Endothelial cell of umbilical vein (primary cell): Measurements from ENCODE around the gene IP6K3.

Experiments
- EZH2 ChIP-seq: IDR thresholded peaks from 2 replicates; pipeline ENCODE4 v1.6.1; 2012; ENCODE audit warnings: borderline replicate concordance, low read depth, mild to moderate bottlenecking, moderate library complexity, low read length, inconsistent platforms; ENCODE audit not compliant: severe bottlenecking
- POLR2A ChIP-seq: IDR thresholded peaks from 2 replicates; pipeline ENCODE4 v1.6.1; 2012; ENCODE audit warnings: low read depth, mild to moderate bottlenecking, control low read depth, low read length
- POLR2AphosphoS5 ChIP-seq: IDR thresholded peaks from 2 replicates; pipeline ENCODE4 v1.6.1; 2012; ENCODE audit warnings: low read depth, mild to moderate bottlenecking, control low read depth, low read length, moderate library complexity; ENCODE audit not compliant: insufficient read depth
- TF ChIP-seq, protein P1 (sequence below): IDR thresholded peaks from 2 replicates; pipeline ENCODE4 v1.6.1; 2011; ENCODE audit not compliant: insufficient read depth, insufficient read length
- TF ChIP-seq, protein P2 (sequence below), 2 donors: IDR thresholded peaks; 1 replicate in 1 of 2; 2 replicates in 1 of 2; pipeline ENCODE4 v1.5.1; 2011; ENCODE audit warnings: low read length in 2 of 2, mild to moderate bottlenecking in 2 of 2, moderate library complexity in 2 of 2, control low read depth in 1 of 2, inconsistent platforms in 1 of 2, low read depth in 1 of 2; ENCODE audit not compliant: insufficient read depth in 1 of 2; ENCODE audit errors: extremely low read depth in 1 of 2

- no peak for TF ChIP-seq POLR2AphosphoS5
- TF ChIP-seq, protein P1, sequence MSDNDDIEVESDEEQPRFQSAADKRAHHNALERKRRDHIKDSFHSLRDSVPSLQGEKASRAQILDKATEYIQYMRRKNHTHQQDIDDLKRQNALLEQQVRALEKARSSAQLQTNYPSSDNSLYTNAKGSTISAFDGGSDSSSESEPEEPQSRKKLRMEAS, result no peak
- TF ChIP-seq, protein P2, sequence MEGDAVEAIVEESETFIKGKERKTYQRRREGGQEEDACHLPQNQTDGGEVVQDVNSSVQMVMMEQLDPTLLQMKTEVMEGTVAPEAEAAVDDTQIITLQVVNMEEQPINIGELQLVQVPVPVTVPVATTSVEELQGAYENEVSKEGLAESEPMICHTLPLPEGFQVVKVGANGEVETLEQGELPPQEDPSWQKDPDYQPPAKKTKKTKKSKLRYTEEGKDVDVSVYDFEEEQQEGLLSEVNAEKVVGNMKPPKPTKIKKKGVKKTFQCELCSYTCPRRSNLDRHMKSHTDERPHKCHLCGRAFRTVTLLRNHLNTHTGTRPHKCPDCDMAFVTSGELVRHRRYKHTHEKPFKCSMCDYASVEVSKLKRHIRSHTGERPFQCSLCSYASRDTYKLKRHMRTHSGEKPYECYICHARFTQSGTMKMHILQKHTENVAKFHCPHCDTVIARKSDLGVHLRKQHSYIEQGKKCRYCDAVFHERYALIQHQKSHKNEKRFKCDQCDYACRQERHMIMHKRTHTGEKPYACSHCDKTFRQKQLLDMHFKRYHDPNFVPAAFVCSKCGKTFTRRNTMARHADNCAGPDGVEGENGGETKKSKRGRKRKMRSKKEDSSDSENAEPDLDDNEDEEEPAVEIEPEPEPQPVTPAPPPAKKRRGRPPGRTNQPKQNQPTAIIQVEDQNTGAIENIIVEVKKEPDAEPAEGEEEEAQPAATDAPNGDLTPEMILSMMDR (IDR thresholded peaks at IDR 0.05; ENCODE audit: extremely low read depth in 1 of 2, insufficient read depth in 1 of 2, low read depth in 1 of 2, low read length in 2 of 2), result no peak
- TF ChIP-seq POLR2A, result no peak
- TF ChIP-seq EZH2, result no peak
These were observed 63.6 kb downstream of the IP6K3 start for GRCh38 chr6:33683051-33683571.
